T-helper 2 cell treated with Interferon-gamma antibody and Interleukin-4, amounts not matched to agents 5 μg/mL and 100 μg/mL, for 36 hours (primary cell): ENCODE data around the gene HDHD5.

Source experiments
- DNase-seq: peaks from one replicate; pipeline ENCODE4 v3.0.0; 2021; ENCODE audit warnings: low spot score
- H3K27ac Mint-ChIP-seq: one replicate; pipeline ENCODE4 v1.8.0; 2021; ENCODE audit warnings: mild to moderate bottlenecking, mixed read lengths
- H3K27me3 Mint-ChIP-seq: one replicate; pipeline ENCODE4 v1.8.0; 2021; ENCODE audit warnings: low read depth, mixed read lengths
- H3K36me3 Mint-ChIP-seq: one replicate; pipeline ENCODE4 v1.8.0; 2021; ENCODE audit warnings: low read depth, mixed read lengths
- H3K4me1 Mint-ChIP-seq: one replicate; pipeline ENCODE4 v1.8.0; 2021; ENCODE audit warnings: low read depth, mixed read lengths
- H3K4me3 Mint-ChIP-seq: one replicate; pipeline ENCODE4 v1.8.0; 2022; ENCODE audit warnings: mild to moderate bottlenecking, moderate library complexity, mixed read lengths
- H3K9me3 Mint-ChIP-seq: one replicate; pipeline ENCODE4 v1.8.0; 2021; ENCODE audit warnings: mixed read lengths

Gene HDHD5

GRCh38 chr22:17120281-17120680, 38.8 kb downstream of the HDHD5 start:
- Mint-ChIP-seq H3K36me3 (no peaks in the 10 kb centered on the region), H3K4me1 (peaks cover 41% of the 10 kb centered on the region), H3K9me3 (no peaks in the 10 kb centered on the region), H3K4me3 (no peak overlapping the region), H3K27me3 (peaks cover 37% of the 10 kb centered on the region), H3K27ac (no peak overlapping the region)
- DNase-seq, result peak; percentile 57

- H3K36me3 Mint-ChIP-seq, result no peaks in the 10 kb centered on the region
- H3K9me3 Mint-ChIP-seq, result no peaks in the 10 kb centered on the region
- H3K27ac Mint-ChIP-seq, result no peak overlapping the region
- peaks cover 34% of the 10 kb centered on the region for H3K27me3 Mint-ChIP-seq
- H3K4me3 Mint-ChIP-seq, result no peak overlapping the region
- peaks cover 45% of the 10 kb centered on the region for H3K4me1 Mint-ChIP-seq
- no peak for DNase-seq
Observed at GRCh38 chr22:17119481-17120202, 39.4 kb downstream of the HDHD5 start.

GRCh38 chr22:17118342-17118741, 40.7 kb downstream of the HDHD5 start:
- peaks cover 27% of the 10 kb centered on the region for H3K27me3 Mint-ChIP-seq
- peaks cover 3% of the 10 kb centered on the region for H3K36me3 Mint-ChIP-seq
- H3K4me3 Mint-ChIP-seq, result peak overlapping the region; percentile 75
- peak overlapping the region; percentile 76 for H3K27ac Mint-ChIP-seq
- DNase-seq, result no peak
- peaks cover 45% of the 10 kb centered on the region for H3K4me1 Mint-ChIP-seq
- no peaks in the 10 kb centered on the region for H3K9me3 Mint-ChIP-seq

- Mint-ChIP-seq H3K4me1 (peaks cover 45% of the 10 kb centered on the region), H3K9me3 (no peaks in the 10 kb centered on the region), H3K36me3 (peaks cover 6% of the 10 kb centered on the region), H3K27me3 (peaks cover 25% of the 10 kb centered on the region), H3K27ac (peak overlapping the region; percentile 76), H3K4me3 (peak overlapping the region; percentile 75)
- peak; percentile 15 for DNase-seq
Observed at GRCh38 chr22:17117890-17118289, 41.2 kb downstream of the HDHD5 start.

- DNase-seq, result no peak
- Mint-ChIP-seq H3K4me1 (peaks cover 45% of the 10 kb centered on the region), H3K9me3 (no peaks in the 10 kb centered on the region), H3K27me3 (peaks cover 21% of the 10 kb centered on the region), H3K4me3 (peak overlapping the region; percentile 75), H3K36me3 (peaks cover 9% of the 10 kb centered on the region), H3K27ac (peak overlapping the region; percentile 76)
Observed at GRCh38 chr22:17117400-17117799, 41.7 kb downstream of the HDHD5 start.

- peak overlapping the region; percentile 73 for H3K4me3 Mint-ChIP-seq
- no peak for DNase-seq
Observed at GRCh38 chr22:17116572-17117330, 42.3 kb downstream of the HDHD5 start.

GRCh38 chr22:17115945-17116565, 43.0 kb downstream of the HDHD5 start:
- no peak for DNase-seq
- no peaks in the 10 kb centered on the region for H3K9me3 Mint-ChIP-seq
- peaks cover 9% of the 10 kb centered on the region for H3K27me3 Mint-ChIP-seq
- peak overlapping the region; percentile 85 for H3K27ac Mint-ChIP-seq
- H3K36me3 Mint-ChIP-seq, result peaks cover 14% of the 10 kb centered on the region
- H3K4me1 Mint-ChIP-seq, result peaks cover 45% of the 10 kb centered on the region
- H3K4me3 Mint-ChIP-seq, result peak overlapping the region; percentile 73

More at GRCh38 chr22:17116572-17117330, 42.3 kb downstream of the HDHD5 start:
- H3K36me3 Mint-ChIP-seq, result peaks cover 9% of the 10 kb centered on the region
- H3K9me3 Mint-ChIP-seq, result no peaks in the 10 kb centered on the region
- H3K27ac Mint-ChIP-seq, result peak overlapping the region; percentile 85
- H3K27me3 Mint-ChIP-seq, result peaks cover 14% of the 10 kb centered on the region
- peaks cover 45% of the 10 kb centered on the region for H3K4me1 Mint-ChIP-seq

- no peak for DNase-seq
- Mint-ChIP-seq H3K9me3 (no peaks in the 10 kb centered on the region), H3K27me3 (peaks cover 9% of the 10 kb centered on the region), H3K36me3 (peaks cover 22% of the 10 kb centered on the region), H3K27ac (no peak overlapping the region), H3K4me3 (peak overlapping the region; percentile 73), H3K4me1 (peaks cover 45% of the 10 kb centered on the region)
Observed at GRCh38 chr22:17115236-17115635, 43.8 kb downstream of the HDHD5 start.

- Mint-ChIP-seq H3K4me1 (peaks cover 45% of the 10 kb centered on the region), H3K27me3 (peaks cover 9% of the 10 kb centered on the region), H3K27ac (no peak overlapping the region), H3K36me3 (peaks cover 24% of the 10 kb centered on the region), H3K4me3 (no peak overlapping the region), H3K9me3 (no peaks in the 10 kb centered on the region)
- DNase-seq, result no peak
Observed at GRCh38 chr22:17114898-17115235, 44.2 kb downstream of the HDHD5 start.

GRCh38 chr22:17114173-17114897, 44.7 kb downstream of the HDHD5 start:
- H3K4me3 Mint-ChIP-seq, result no peak overlapping the region
- peaks cover 9% of the 10 kb centered on the region for H3K27me3 Mint-ChIP-seq
- peak overlapping the region; percentile 28 for H3K27ac Mint-ChIP-seq
- no peaks in the 10 kb centered on the region for H3K9me3 Mint-ChIP-seq
- no peak for DNase-seq
- peaks cover 45% of the 10 kb centered on the region for H3K4me1 Mint-ChIP-seq
- H3K36me3 Mint-ChIP-seq, result peaks cover 28% of the 10 kb centered on the region

- Mint-ChIP-seq H3K4me3 (no peak overlapping the region), H3K4me1 (peaks cover 40% of the 10 kb centered on the region), H3K9me3 (no peaks in the 10 kb centered on the region), H3K27ac (no peak overlapping the region), H3K27me3 (peaks cover 4% of the 10 kb centered on the region), H3K36me3 (peaks cover 29% of the 10 kb centered on the region)
- DNase-seq, result no peak
Observed at GRCh38 chr22:17113600-17113999, 45.5 kb downstream of the HDHD5 start.

- Mint-ChIP-seq H3K27ac (no peak overlapping the region), H3K4me1 (peaks cover 31% of the 10 kb centered on the region), H3K27me3 (no peaks in the 10 kb centered on the region), H3K9me3 (no peaks in the 10 kb centered on the region), H3K4me3 (no peak overlapping the region), H3K36me3 (peaks cover 35% of the 10 kb centered on the region)
- DNase-seq, result no peak
Observed at GRCh38 chr22:17112491-17113042, 46.5 kb downstream of the HDHD5 start.

GRCh38 chr22:17110791-17111550, 48.1 kb downstream of the HDHD5 start:
- Mint-ChIP-seq H3K4me3 (no peak overlapping the region), H3K27ac (no peak overlapping the region), H3K4me1 (peaks cover 32% of the 10 kb centered on the region), H3K36me3 (peaks cover 49% of the 10 kb centered on the region), H3K27me3 (no peaks in the 10 kb centered on the region), H3K9me3 (no peaks in the 10 kb centered on the region)
- DNase-seq, result no peak
